Peyer's patch (tissue), 4 donors: ENCODE measurements around the gene ABCE1.

ENCODE experiments used
- CTCF ChIP-seq, 6 experiments: fragments of 450-650 bp in 4 of 6; fragments of 200-600 bp in 2 of 6; sonication (generic) in 1 of 6; IDR thresholded peaks; one replicate each; pipeline ENCODE4 v1.5.1; 2017 to 2019; ENCODE audit warnings: antibody characterized with exemption in 6 of 6, mild to moderate bottlenecking in 3 of 6, moderate library complexity in 1 of 6
- POLR2A ChIP-seq, 2 donors: fragments of 450-650 bp; IDR thresholded peaks; one replicate each; pipeline ENCODE4 v1.5.1; 2017; ENCODE audit warnings: antibody characterized with exemption in 2 of 2, mild to moderate bottlenecking in 2 of 2, moderate library complexity in 2 of 2

GRCh38 chr4:145153181-145153903, 55.2 kb downstream of the ABCE1 start:
- TF ChIP-seq CTCF (IDR thresholded peaks at IDR 0.05) (no peak), POLR2A (IDR thresholded peaks at IDR 0.05) (no peak)
